HG02798 (cell line): ENCODE data around the gene CASKIN1.
"Not testable (repeated sequence)": the region's sequence is repeated elsewhere in the genome, so short reads cannot be mapped to it uniquely, and the experiment has no call there.

Experiments
- ATAC-seq: cut with Tn5 transposase; IDR thresholded peaks from one replicate; pipeline ENCODE4 v1.9.1; 2021; ENCODE audit warnings: mild to moderate bottlenecking; ENCODE audit not compliant: unreplicated experiment, poor library complexity

CASKIN1 gene

GRCh38 chr16:2210386-2211365, 14.3 kb upstream of the CASKIN1 start, which contains the start of gene BRICD5:
Gene BRICD5, minus strand, starts transcription at chr16:2210863. Its CDS starts 30 bp downstream, at chr16:2210833.
- no peak for ATAC-seq

GRCh38 chr16:2210009-2210332, 13.6 kb upstream of the CASKIN1 start:
- no peak for ATAC-seq

- ATAC-seq, result no peak
Measured at GRCh38 chr16:2209258-2210008, 13.0 kb upstream of the CASKIN1 start.

- no peak for ATAC-seq
Measured at GRCh38 chr16:2208772-2209171, 12.4 kb upstream of the CASKIN1 start.

GRCh38 chr16:2208308-2208707, 11.9 kb upstream of the CASKIN1 start:
- no peak for ATAC-seq

- ATAC-seq, result no peak
Measured at GRCh38 chr16:2207872-2208271, 11.5 kb upstream of the CASKIN1 start.

GRCh38 chr16:2206780-2207433, 10.5 kb upstream of the CASKIN1 start:
- no peak for ATAC-seq

GRCh38 chr16:2206420-2206779, 10.0 kb upstream of the CASKIN1 start:
- no peak for ATAC-seq

GRCh38 chr16:2205967-2206313, 9.5 kb upstream of the CASKIN1 start:
- peak; percentile 8 for ATAC-seq

GRCh38 chr16:2205104-2205966, 8.9 kb upstream of the CASKIN1 start, which contains the start of gene MLST8:
Gene MLST8, plus strand, starts transcription at chr16:2205454. Its CDS starts 632 bp downstream, at chr16:2206086.
- peak; percentile 84 for ATAC-seq

GRCh38 chr16:2204416-2205103, 8.2 kb upstream of the CASKIN1 start:
- no peak for ATAC-seq

GRCh38 chr16:2203119-2203688, 6.8 kb upstream of the CASKIN1 start:
- not testable (repeated sequence) for ATAC-seq

GRCh38 chr16:2200313-2200712, 3.9 kb upstream of the CASKIN1 start:
- ATAC-seq, result no peak

GRCh38 chr16:2199621-2200139, 3.3 kb upstream of the CASKIN1 start:
- ATAC-seq, result no peak

GRCh38 chr16:2199095-2199494, 2.7 kb upstream of the CASKIN1 start:
- ATAC-seq, result no peak

GRCh38 chr16:2198283-2198682, 1.9 kb upstream of the CASKIN1 start:
- ATAC-seq, result no peak

GRCh38 chr16:2197765-2198164, 1.4 kb upstream of the CASKIN1 start:
- ATAC-seq, result no peak

- ATAC-seq, result no peak
Measured at GRCh38 chr16:2196981-2197511, 641 bp upstream of the CASKIN1 start.
